Fibroblast of lung (primary cell): Measurements from ENCODE around the gene ATP1B3.

Source experiments
- EZH2 ChIP-seq: IDR thresholded peaks from 2 replicates; pipeline ENCODE4 v1.5.1; 2012; ENCODE audit warnings: low read length, control low read depth, mild to moderate bottlenecking; ENCODE audit errors: missing control alignments
- TF ChIP-seq, protein P1 (sequence below), 2 donors: IDR thresholded peaks in 1 of 2; conservative IDR thresholded peaks in 1 of 2; 1 replicate in 1 of 2; 2 replicates in 1 of 2; pipeline ENCODE4 v1.5.1; 2011 to 2012; ENCODE audit warnings: low read length in 2 of 2, control low read depth in 1 of 2, inconsistent platforms in 1 of 2, low read depth in 1 of 2, mild to moderate bottlenecking in 1 of 2

- TF ChIP-seq, protein P1, sequence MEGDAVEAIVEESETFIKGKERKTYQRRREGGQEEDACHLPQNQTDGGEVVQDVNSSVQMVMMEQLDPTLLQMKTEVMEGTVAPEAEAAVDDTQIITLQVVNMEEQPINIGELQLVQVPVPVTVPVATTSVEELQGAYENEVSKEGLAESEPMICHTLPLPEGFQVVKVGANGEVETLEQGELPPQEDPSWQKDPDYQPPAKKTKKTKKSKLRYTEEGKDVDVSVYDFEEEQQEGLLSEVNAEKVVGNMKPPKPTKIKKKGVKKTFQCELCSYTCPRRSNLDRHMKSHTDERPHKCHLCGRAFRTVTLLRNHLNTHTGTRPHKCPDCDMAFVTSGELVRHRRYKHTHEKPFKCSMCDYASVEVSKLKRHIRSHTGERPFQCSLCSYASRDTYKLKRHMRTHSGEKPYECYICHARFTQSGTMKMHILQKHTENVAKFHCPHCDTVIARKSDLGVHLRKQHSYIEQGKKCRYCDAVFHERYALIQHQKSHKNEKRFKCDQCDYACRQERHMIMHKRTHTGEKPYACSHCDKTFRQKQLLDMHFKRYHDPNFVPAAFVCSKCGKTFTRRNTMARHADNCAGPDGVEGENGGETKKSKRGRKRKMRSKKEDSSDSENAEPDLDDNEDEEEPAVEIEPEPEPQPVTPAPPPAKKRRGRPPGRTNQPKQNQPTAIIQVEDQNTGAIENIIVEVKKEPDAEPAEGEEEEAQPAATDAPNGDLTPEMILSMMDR (conservative IDR thresholded peaks at IDR 0.05 in 1 of 2, IDR thresholded peaks at IDR 0.05 in 1 of 2; ENCODE audit: low read depth in 1 of 2, low read length in 2 of 2) = no peak
- TF ChIP-seq EZH2 = no peak
Measured at GRCh38 chr3:141845407-141846049, 30.9 kb upstream of the ATP1B3 start.
